Smooth muscle cell (in vitro differentiated cells): ENCODE data around the gene UBE2L5. TPM values are rescaled to one million over a fixed set of nuclear protein-coding genes. Genes with fewer than 3 reads are reported as not detected.
A peak's percentile ranks its signal among the peaks of the same experiment; 100 is the strongest.
"Not testable (repeated sequence)": the region's sequence is repeated elsewhere in the genome, so short reads cannot be mapped to it uniquely, and the experiment has no call there.

ENCODE experiments used
- DNase-seq: peaks from one replicate; lab custom pipeline; 2025; ENCODE audit not compliant: unreplicated experiment; lab: John Stamatoyannopoulos, UW
- H2AFZ ChIP-seq: fragments of 200-600 bp; sonication (generic); 2 replicates; pipeline ENCODE4 v1.6.0; 2016; ENCODE audit warnings: antibody characterized with exemption, low read depth, mild to moderate bottlenecking
- H3F3A ChIP-seq: fragments of 200-600 bp; sonication (generic); 2 replicates; pipeline ENCODE4 v1.6.0; 2017; ENCODE audit warnings: antibody characterized with exemption, low read depth
- H3K27ac ChIP-seq: fragments of 200-600 bp; sonication (generic); 2 replicates; pipeline ENCODE4 v1.5.1; 2016; ENCODE audit warnings: low read depth, mild to moderate bottlenecking
- H3K27me3 ChIP-seq: fragments of 200-600 bp; sonication (generic); 2 replicates; pipeline ENCODE4 v1.6.1; 2016; ENCODE audit warnings: low read depth, mild to moderate bottlenecking
- H3K36me3 ChIP-seq: fragments of 200-600 bp; sonication (generic); 2 replicates; pipeline ENCODE4 v1.5.1; 2016; ENCODE audit warnings: low read depth
- H3K4me1 ChIP-seq: fragments of 200-600 bp; sonication (generic); 2 replicates; pipeline ENCODE4 v1.5.1; 2016; ENCODE audit warnings: low read depth
- H3K4me2 ChIP-seq: fragments of 200-600 bp; sonication (generic); 2 replicates; pipeline ENCODE4 v1.6.0; 2016; ENCODE audit warnings: mild to moderate bottlenecking
- H3K4me3 ChIP-seq: fragments of 200-600 bp; sonication (generic); 2 replicates; pipeline ENCODE4 v1.5.1; 2016; ENCODE audit warnings: mild to moderate bottlenecking
- H3K79me2 ChIP-seq: fragments of 200-600 bp; sonication (generic); 2 replicates; pipeline ENCODE4 v1.6.0; 2016; ENCODE audit warnings: low read depth, mild to moderate bottlenecking
- H3K9ac ChIP-seq: fragments of 200-600 bp; sonication (generic); 2 replicates; pipeline ENCODE4 v1.6.0; 2016; ENCODE audit warnings: low read depth
- H3K9me3 ChIP-seq: fragments of 200-600 bp; sonication (generic); replicated peaks from 2 replicates; pipeline ENCODE4 v1.5.1; 2016; ENCODE audit warnings: low read depth
- H4K20me1 ChIP-seq: fragments of 200-600 bp; sonication (generic); 2 replicates; pipeline ENCODE4 v1.6.0; 2016; ENCODE audit warnings: low read depth
- WGBS: methylation state at CpG from one replicate; pipeline ENCODE4 v1.1.7; 2016; ENCODE audit warnings: low lambda C conversion rate; 5-methylcytosine and 5-hydroxymethylcytosine counted together
- polyA plus RNA-seq: library from polyadenylated mRNA; unstranded; fragments of >200 nt; fragmentation: Nextera tagmentation; extraction: Ambion mirVana; gene quantifications from 2 replicates; pipeline ENCODE4 v1.2.1, GENCODE V29; 2016
- total RNA-seq: library from RNA; depleted of rRNA; stranded (reverse); fragments of >200 nt; gene quantifications from 2 replicates; pipeline ENCODE4 v1.2.3, GENCODE V29; 2014
- TF ChIP-seq, protein P1 (sequence below): fragments of 200-600 bp; sonication (generic); IDR thresholded peaks from 2 replicates; pipeline ENCODE4 v1.5.1; 2017; ENCODE audit warnings: borderline replicate concordance, mild to moderate bottlenecking, antibody characterized with exemption; ENCODE audit not compliant: insufficient read depth, poor library complexity, severe bottlenecking

UBE2L5 gene
- total and polyA plus RNA-seq, 2 experiments from 2014 or later, result not detected

DNA sequence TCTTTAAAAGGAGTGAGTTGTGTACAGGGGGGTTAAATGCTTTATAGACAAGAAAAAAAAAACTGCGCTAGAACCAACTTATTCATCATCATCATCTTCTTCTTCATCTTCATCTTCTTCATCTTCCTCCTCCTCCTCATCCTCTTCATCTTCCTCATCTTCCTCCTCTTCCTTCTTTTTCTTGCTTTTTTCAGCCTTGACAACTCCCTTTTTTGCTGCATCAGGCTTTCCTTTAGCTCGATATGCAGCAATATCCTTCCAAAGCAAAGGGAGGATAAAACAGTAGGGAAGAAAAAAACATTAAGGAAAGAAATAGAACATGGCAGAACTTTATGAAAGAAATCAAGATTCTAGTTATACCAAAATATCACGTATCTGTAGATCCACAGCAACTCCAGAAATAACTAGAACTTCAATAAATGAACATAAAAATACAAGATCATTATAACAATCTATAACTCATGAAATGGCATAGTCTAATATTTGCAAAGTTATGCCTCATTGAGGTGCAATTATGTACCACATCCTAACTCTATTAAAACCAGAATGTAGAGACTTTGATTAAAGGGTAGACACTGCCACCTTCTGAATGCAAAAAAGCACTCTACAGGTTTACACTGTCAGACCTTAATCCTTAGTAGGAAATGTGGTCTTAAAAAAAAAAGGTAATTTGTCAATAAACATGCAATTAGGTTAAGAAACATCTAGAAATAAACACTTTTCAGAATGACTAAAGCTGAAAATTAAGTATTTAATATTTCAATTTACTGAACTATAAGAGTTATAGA lies 39.2 kb downstream of the UBE2L5 start:
- peaks cover 13% of the 10 kb centered on the region for H3F3A ChIP-seq
- not testable (repeated sequence) for H3K9me3 ChIP-seq, H3K9ac ChIP-seq, H3K4me3 ChIP-seq, DNase-seq, H3K27ac ChIP-seq, H2AFZ ChIP-seq, H3K36me3 ChIP-seq, H3K27me3 ChIP-seq
- peaks cover 13% of the 10 kb centered on the region for H3K4me1 ChIP-seq
- 92% methylated on average over 3 of the region's 3 CpGs for WGBS
- H3K79me2 ChIP-seq, result peaks cover 27% of the 10 kb centered on the region
- H3K4me2 ChIP-seq, result peak overlapping the region; percentile 24
- TF ChIP-seq, protein P1, sequence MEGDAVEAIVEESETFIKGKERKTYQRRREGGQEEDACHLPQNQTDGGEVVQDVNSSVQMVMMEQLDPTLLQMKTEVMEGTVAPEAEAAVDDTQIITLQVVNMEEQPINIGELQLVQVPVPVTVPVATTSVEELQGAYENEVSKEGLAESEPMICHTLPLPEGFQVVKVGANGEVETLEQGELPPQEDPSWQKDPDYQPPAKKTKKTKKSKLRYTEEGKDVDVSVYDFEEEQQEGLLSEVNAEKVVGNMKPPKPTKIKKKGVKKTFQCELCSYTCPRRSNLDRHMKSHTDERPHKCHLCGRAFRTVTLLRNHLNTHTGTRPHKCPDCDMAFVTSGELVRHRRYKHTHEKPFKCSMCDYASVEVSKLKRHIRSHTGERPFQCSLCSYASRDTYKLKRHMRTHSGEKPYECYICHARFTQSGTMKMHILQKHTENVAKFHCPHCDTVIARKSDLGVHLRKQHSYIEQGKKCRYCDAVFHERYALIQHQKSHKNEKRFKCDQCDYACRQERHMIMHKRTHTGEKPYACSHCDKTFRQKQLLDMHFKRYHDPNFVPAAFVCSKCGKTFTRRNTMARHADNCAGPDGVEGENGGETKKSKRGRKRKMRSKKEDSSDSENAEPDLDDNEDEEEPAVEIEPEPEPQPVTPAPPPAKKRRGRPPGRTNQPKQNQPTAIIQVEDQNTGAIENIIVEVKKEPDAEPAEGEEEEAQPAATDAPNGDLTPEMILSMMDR, result peak; percentile 36
- H4K20me1 ChIP-seq, result peaks cover 10% of the 10 kb centered on the region

DNA sequence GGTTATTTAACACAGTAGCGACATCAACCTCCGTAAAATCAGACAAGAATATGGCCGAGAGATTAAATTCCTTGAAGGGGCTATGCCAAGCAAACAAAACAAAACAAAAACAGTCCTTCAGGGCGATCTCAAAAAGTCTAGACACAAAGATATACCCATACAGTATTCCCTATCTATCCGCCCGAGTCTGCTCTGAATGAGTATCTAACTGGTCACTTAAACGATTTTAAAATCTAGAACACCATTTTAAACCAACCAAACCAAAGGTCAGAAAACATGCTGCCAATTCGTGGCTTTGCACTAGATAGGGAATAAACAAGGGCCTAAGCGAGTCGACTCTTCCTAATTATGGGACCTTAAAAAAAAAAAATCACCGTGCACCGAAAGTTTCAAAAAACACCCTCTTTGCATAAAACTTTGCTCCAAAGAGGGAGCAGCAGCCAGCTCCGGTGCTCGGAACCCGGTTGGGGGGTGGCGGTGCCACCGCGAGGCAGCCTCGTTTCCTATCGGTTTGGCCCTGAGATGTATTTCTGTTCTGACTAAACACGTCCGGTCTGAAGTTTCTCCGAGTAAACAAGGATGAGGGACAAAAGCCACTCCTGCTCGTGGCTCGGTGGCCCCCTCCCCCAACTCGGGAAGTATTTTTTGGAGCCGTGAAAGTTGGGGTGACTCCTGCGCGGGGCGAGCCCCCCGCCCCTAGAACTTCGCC lies 41.6 kb downstream of the UBE2L5 start:
- Histone ChIP-seq H3K27ac (peak overlapping the region; percentile 78), H4K20me1 (peaks cover 10% of the 10 kb centered on the region), H3K4me3 (peak overlapping the region; percentile 55), H2AFZ (peak overlapping the region; percentile 15), H3F3A (peaks cover 15% of the 10 kb centered on the region), H3K9ac (peak overlapping the region; percentile 68), H3K4me2 (peak overlapping the region; percentile 88), H3K4me1 (peaks cover 20% of the 10 kb centered on the region), H3K27me3 (no peaks in the 10 kb centered on the region), H3K79me2 (peaks cover 27% of the 10 kb centered on the region), H3K36me3 (peaks cover 4% of the 10 kb centered on the region), H3K9me3 (no peaks in the 10 kb centered on the region)
- TF ChIP-seq, protein P1, result no peak
- WGBS, result 2% methylated on average over 31 of the region's 32 CpGs
- DNase-seq, result peak; percentile 64

DNA sequence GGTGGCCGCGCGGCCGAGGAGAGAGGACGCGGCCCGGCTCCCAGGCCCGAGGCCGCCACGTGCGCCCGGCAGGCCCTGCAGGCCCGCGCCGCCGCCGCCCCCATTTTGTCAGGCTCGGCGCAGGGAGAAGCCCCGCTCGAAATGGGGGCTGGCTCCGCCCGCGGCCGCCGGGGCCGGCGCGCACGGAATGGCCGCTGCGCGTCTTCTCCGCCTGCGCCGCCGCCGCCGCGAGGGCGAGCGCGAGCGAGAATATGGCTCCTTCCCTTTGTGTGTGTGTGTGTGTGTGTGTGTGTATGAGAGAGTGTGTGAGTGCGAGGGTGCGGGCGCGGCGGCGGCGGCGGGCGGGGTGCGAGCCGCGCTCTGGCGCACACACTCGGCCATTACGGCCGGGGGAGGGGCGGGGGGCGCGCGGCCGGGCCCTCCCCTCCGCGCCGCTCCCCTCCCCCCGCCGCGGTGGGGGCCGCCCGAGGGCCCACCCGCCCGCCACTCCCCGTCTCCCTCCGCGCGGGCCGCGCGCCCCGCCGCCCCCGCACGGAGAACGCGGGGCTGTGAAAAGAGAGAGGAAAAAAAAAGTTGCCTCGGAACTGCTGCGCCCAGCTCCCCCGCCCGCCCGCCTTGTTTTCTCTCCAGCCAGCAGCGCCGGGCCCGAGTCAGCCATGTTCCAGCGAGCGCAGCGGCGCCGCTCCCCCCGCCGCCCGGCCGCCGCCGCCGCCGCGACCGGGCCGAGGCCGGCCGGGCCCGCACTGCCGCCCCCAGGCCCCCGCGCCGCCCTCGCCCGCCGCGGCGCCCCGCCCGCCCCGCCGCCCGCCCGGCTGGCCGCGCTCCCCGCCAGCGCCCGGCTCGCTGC lies 42.4 kb downstream of the UBE2L5 start:
- peaks cover 15% of the 10 kb centered on the region for H3F3A ChIP-seq
- H3K9ac ChIP-seq, result peak overlapping the region; percentile 68
- peaks cover 9% of the 10 kb centered on the region for H4K20me1 ChIP-seq
- peaks cover 20% of the 10 kb centered on the region for H3K4me1 ChIP-seq
- peak overlapping the region; percentile 88 for H3K4me2 ChIP-seq
- H3K4me3 ChIP-seq, result peak overlapping the region; percentile 55
- DNase-seq, result peak; percentile 73
- H2AFZ ChIP-seq, result peak overlapping the region; percentile 15
- H3K27me3 ChIP-seq, result no peaks in the 10 kb centered on the region
- H3K9me3 ChIP-seq, result no peaks in the 10 kb centered on the region
- peaks cover 4% of the 10 kb centered on the region for H3K36me3 ChIP-seq
- WGBS, result under 1% methylated on average over 39 of the region's 136 CpGs
- H3K27ac ChIP-seq, result peak overlapping the region; percentile 78
- TF ChIP-seq, protein P1, result no peak
- peaks cover 27% of the 10 kb centered on the region for H3K79me2 ChIP-seq
